Body of pancreas (tissue), 4 donors: Measurements from ENCODE around the gene POLR2J2.
"Not testable (repeated sequence)": the region's sequence is repeated elsewhere in the genome, so short reads cannot be mapped to it uniquely, and the experiment has no call there.

Source experiments
- POLR2A ChIP-seq, 3 donors: fragments of 450-650 bp; IDR thresholded peaks; one replicate each; pipeline ENCODE4 v1.6.1; 2016; ENCODE audit warnings: antibody characterized with exemption in 3 of 3, mild to moderate bottlenecking in 2 of 3
- TF ChIP-seq, protein P1 (sequence below), 7 experiments: fragments of 450-650 bp in 4 of 7; fragments of 200-600 bp in 3 of 7; sonication (generic) in 3 of 7; IDR thresholded peaks; one replicate each; pipeline ENCODE4 v1.5.1; 2016 to 2019; ENCODE audit warnings: antibody characterized with exemption in 7 of 7

DNA sequence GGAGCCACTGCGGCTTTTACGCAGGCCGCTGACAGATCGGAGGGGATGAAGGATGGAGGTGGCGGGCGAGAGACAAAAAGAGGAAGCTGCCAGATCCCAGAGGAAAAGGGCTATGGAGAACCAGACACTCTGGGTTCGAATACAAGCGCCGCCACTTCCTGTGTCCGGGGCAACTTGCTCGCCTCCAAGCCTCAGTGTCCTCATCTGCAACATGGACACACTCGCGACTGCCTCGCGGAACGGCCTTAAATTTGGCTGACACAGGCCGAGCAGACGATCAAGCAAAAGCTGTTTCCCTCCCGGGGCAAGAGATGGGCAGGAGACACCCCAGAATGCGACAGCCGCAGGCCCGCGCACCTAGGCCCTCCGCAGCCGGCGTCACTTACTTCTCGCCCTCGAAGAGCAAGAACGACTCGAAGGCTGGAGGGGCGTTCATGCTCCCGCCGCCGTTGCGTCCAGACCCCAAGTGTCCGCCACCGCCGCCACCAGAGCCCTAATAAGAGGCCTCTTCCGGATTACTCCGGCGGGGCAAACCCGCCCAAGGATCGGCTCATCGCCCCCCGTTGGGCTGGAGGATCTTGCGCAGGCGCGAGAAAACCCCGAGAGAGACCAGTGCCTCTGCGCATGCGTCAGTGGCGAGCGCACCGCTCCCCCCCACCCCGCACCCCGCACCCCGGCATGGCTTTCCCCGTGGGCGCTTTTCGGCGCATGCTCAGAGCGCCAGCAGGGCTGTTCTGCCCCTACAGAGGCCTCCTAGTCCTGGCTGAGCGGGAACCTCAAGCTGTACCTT is at the start of gene POLR2J2:
- TF ChIP-seq, protein P1, sequence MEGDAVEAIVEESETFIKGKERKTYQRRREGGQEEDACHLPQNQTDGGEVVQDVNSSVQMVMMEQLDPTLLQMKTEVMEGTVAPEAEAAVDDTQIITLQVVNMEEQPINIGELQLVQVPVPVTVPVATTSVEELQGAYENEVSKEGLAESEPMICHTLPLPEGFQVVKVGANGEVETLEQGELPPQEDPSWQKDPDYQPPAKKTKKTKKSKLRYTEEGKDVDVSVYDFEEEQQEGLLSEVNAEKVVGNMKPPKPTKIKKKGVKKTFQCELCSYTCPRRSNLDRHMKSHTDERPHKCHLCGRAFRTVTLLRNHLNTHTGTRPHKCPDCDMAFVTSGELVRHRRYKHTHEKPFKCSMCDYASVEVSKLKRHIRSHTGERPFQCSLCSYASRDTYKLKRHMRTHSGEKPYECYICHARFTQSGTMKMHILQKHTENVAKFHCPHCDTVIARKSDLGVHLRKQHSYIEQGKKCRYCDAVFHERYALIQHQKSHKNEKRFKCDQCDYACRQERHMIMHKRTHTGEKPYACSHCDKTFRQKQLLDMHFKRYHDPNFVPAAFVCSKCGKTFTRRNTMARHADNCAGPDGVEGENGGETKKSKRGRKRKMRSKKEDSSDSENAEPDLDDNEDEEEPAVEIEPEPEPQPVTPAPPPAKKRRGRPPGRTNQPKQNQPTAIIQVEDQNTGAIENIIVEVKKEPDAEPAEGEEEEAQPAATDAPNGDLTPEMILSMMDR (IDR thresholded peaks at IDR 0.05): not testable (repeated sequence)
- peak in 2 of 3 donors; percentile 15 to 47 for TF ChIP-seq POLR2A (IDR thresholded peaks at IDR 0.05)
